ENCODE measurements around the gene RENBP.

Gene RENBP

DNA sequence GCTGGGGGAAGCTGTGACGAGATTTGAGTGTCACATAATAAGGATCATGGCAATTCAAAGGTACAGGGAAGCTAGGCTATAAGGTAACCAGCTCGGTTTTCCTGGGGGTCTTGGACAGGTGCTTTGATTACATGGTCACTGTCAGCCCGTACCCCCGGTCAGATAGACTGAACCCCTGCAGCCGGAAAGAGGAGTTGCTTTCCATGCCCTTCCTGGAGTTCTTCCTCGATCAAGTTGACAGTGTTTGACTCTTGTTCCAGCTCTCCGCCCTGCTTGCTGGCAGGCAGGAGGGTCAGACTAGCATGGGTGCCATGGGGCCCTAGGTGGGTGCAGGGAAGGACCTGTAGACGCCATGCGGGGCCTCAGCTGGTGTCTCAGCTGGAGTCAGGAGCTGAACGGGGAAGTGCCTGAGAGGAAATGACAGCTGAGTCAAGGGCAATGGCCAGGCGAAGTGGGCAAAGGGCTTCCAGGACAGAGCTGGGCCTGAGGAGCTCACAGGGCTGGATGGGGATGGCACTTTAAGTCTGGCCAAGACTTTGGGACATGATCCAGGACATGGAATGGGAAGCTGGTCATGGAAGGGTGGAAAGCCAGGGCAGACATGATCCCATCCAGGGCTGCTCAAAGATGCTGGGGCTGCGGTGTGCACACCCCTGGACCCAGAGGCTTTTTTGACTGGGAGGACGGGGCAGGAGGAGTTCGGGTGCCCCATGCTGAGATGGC, 29.7 kb upstream of the RENBP start:
- Mint-ChIP-seq H3K36me3 (peaks cover 2% of the 10 kb centered on the region), H3K9me3 (no peaks in the 10 kb centered on the region), H3K4me3 (peak overlapping the region; percentile 80), H3K27me3 (no peaks in the 10 kb centered on the region), H3K4me1 (peaks cover 14% of the 10 kb centered on the region), H3K27ac (peak overlapping the region; percentile 87)
- ATAC-seq (ENCODE audit: low read depth), result no peak
- no peak for DNase-seq (ENCODE audit: low spot score in 2 of 2)

DNA sequence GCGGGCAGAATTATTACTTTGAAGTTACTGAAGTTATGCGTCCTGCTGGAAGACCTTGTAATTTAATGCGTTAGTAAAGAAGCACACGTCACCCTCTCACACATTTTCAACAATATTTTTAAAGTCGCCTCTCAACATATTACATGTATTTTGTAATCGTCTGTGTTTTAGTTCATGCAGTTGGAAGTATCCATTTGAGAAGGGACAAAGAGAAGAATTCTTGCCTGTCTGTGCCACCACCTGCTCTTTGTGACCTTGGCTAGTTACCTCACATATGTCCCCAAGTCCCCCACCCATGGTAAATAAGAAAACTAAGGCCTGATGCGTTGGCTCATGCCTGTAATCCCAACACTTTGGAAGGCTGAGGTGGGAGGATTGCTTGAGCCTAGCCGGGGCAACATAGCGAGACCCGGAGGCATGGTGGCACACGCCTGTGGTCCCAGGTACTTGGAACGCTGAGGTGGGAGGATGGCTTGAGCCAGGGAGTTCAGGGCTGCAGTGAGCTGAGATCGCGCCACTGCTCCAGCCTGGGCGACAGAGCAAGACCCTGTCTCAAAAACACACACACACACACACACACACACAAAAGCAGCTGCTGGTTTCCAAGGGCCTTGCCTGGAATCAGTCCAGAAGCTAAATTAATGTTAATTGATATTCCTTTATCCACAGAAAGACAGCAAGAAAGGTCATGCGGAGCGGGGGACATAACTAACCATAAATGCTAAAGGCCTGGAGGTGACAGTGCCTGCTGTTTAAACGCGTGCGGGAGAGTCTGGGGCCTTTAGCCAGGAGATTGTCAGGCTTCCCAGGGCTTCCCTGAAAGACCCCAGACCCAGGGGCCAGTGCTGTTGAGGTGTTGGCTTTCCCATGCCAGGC, 28.9 kb upstream of the RENBP start:
- Mint-ChIP-seq H3K9me3 (no peaks in the 10 kb centered on the region), H3K36me3 (peaks cover 2% of the 10 kb centered on the region), H3K27ac (peak overlapping the region; percentile 97), H3K4me3 (peak overlapping the region; percentile 80), H3K4me1 (peaks cover 14% of the 10 kb centered on the region), H3K27me3 (no peaks in the 10 kb centered on the region)
- DNase-seq (ENCODE audit: low spot score in 2 of 2) (no peak), ATAC-seq (ENCODE audit: low read depth) (no peak)

DNA sequence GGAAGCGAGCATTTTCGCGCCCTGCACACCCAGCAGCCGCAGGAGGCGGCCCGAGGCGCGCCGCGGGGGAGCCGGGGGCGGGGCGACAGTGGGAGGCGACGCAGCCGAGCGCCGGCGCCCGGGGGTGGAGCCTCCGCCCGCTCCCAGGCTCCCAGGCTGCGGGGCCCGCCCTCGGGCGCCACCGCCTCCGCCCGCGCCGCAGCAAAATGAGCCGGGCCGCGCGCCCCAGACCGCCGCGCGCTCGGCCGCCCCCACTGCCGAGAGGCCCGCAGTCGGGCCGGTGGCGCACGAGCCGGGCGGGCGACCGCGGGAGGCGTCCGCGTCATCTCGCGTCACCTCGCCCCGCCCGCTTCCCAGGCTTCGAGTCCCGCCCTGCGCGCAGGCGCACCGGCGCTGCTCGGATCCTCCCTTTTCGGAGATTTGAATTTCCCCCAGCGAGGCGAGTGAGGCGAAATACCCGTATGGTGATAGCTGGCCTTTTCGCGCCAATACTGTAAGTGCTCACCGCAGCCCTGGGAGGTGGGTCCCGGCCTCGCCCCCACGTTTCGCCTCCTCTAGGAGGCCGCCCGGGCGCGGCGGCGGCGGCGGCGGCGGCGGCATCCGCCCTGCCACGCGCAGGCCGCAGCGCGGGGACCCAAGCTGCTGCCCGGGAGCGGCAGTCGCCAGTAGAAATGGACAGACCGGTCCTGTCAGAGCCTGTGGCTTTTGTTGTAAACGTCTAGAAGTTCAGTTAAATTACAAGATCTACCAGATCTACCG, 28.1 kb upstream of the RENBP start, which contains the start of gene TMEM187:
TSS of gene TMEM187 (plus strand) at position 387 of the 759 bp plus-strand sequence. CDS start 9,309 bp downstream, outside the sequence.
- H3K4me1 Mint-ChIP-seq, result peaks cover 20% of the 10 kb centered on the region
- H3K9me3 Mint-ChIP-seq, result no peaks in the 10 kb centered on the region
- peak; percentile 82 to 86 for DNase-seq (ENCODE audit: low spot score in 2 of 2)
- H3K4me3 Mint-ChIP-seq, result peak within 1 kb of the TSS; percentile 100
- H3K27me3 Mint-ChIP-seq, result no peaks in the 10 kb centered on the region
- ATAC-seq (ENCODE audit: low read depth), result peak; percentile 51
- peaks cover 2% of the 10 kb centered on the region for H3K36me3 Mint-ChIP-seq
- H3K27ac Mint-ChIP-seq, result peak within 1 kb of the TSS; percentile 97

DNA sequence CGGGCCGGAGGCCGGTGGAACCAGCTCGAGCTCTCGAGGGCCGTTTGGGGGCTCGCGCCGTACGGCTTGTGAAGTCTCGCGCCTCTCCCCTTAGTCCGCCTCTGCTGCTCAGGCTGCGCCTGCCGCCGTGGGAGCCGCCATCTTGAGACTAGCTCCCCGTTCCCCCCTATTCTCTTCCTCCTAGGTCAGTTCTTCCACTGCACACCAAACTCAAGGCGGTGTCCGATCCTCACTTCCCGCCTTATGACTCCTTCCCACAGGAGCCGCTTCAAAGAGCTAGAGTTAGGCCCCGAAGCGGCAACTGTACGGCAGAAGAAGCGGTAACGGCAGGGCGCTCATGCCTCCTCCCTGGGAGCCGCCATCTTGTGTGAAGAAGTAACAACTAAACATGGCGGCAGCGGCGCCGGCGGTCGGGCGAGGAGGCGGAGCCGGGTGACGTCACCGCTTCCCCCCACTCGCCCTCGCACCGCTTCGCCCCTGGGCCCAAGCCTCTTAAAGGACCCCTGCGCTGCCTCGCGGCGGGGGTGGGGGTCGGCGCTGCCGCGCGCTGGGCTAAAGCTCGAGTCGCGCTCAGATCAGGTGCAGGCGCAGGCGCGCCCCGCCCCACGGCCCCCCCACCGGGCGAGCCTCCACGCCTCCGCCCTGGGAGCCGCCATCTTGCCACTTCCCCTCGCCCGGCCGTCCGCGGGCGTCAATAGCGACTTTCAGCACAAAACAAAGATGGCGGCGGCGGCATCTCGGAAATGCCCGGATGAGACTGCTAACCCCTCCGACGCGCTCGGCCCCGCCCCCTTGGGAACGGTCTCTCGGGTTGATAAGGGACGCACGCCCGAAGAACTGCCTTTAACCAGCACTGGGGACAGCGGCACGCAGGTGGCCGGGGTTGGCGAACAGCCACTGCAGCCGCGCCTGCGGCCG, 27.3 kb upstream of the RENBP start, which contains the start of gene HCFC1:
TSS of gene HCFC1 (minus strand) at position 369 of the 918 bp plus-strand sequence. CDS start 978 bp downstream, outside the sequence.
- H3K4me1 Mint-ChIP-seq, result peaks cover 25% of the 10 kb centered on the region
- H3K4me3 Mint-ChIP-seq, result peak within 1 kb of the TSS; percentile 100
- H3K27me3 Mint-ChIP-seq, result no peaks in the 10 kb centered on the region
- H3K9me3 Mint-ChIP-seq, result no peaks in the 10 kb centered on the region
- peak within 1 kb of the TSS; percentile 97 for H3K27ac Mint-ChIP-seq
- ATAC-seq (ENCODE audit: low read depth), result peak; percentile 49
- DNase-seq (ENCODE audit: low spot score in 2 of 2), result peak; percentile 86 to 88
- H3K36me3 Mint-ChIP-seq, result peaks cover 2% of the 10 kb centered on the region

DNA sequence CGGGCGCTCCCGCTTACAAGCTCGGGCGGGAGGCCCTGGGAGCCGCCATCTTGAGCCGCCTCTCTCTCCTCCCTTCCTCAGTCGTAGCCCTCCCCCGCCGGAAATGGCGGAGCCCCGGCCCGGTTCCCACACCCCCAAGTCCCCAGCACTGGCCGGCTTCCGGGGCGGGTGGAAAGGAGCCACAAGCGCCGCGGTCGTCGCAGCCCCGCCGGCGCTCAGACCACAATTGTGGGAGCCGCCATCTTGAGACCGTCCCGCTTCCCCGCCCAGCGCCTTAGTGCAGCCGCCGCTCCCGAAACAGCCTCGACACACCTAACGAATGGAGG, 26.6 kb upstream of the RENBP start:
- Mint-ChIP-seq H3K36me3 (peaks cover 2% of the 10 kb centered on the region), H3K9me3 (no peaks in the 10 kb centered on the region), H3K27ac (peak overlapping the region; percentile 97), H3K4me1 (peaks cover 30% of the 10 kb centered on the region), H3K27me3 (no peaks in the 10 kb centered on the region), H3K4me3 (peak overlapping the region; percentile 100)
- DNase-seq (ENCODE audit: low spot score in 2 of 2) (peak; percentile 77 to 81), ATAC-seq (ENCODE audit: low read depth) (peak; percentile 46)

DNA sequence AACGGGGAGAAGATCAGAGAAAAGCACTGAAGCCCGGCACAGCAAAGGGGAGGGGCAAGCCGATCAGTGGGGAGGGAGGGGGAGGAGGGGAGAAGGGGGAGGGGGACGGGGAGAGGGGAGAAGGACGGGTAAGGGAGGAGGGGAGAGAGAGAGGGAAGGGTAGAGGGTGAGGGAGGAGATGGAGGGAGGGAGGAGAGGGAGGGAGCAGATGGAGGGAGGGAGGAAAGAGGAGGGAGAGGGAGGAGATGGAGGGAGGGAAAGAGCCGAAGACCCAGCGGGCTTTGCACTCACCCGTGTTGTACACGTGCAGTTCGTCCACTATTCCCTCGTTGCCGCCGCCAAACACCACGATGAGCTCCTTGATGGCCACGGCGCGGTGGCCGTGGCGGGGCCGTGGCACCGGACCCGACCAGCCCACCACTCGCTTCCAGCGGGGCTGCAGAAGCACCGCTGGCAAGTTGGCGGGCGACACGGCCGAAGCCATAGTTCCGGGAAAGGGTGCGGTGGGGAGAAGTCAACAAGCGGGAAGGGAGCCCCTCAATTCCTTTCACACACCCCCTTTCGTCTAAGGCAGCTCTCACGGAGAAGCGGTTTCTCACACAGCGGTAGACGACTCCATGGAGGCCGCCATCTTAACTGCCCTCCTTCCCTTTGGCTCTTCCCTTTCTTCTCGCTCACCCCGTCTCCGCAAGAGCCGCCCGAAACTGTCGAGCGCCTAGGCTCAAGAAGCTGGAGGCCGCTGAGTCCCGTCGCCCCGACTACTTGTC, 26.1 kb upstream of the RENBP start:
- Mint-ChIP-seq H3K27ac (peak overlapping the region; percentile 97), H3K27me3 (no peaks in the 10 kb centered on the region), H3K9me3 (no peaks in the 10 kb centered on the region), H3K4me1 (peaks cover 33% of the 10 kb centered on the region), H3K36me3 (peaks cover 2% of the 10 kb centered on the region), H3K4me3 (peak overlapping the region; percentile 100)
- ATAC-seq (ENCODE audit: low read depth) (peak; percentile 7), DNase-seq (ENCODE audit: low spot score in 2 of 2) (no peak)

DNA sequence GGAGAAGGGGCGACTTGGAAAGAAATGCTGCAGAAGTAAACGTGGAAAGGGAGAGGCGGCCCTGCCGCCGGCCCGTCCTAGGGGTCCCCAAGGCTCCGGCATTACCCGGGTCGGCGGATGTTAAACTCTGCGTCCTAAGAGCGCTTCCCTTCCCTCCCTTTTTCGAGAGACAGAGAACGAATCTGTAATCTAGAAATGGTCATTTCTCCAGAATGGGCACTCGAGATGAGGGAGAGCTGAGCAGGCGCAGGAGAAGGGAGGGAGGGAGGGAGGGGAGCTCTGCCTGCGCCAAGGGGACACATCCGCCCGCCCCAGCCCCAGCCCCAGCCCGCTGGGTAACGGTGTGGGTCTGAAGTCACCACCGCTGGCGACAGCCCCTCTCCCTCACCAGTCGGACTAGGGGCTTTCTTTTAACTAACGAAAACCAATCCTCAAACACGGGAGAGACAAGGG, 25.5 kb upstream of the RENBP start:
- peaks cover 37% of the 10 kb centered on the region for H3K4me1 Mint-ChIP-seq
- ATAC-seq (ENCODE audit: low read depth) (no peak), DNase-seq (ENCODE audit: low spot score in 2 of 2) (peak in 1 of 2 donors; percentile 26)
- no peaks in the 10 kb centered on the region for H3K9me3 Mint-ChIP-seq
- peak overlapping the region; percentile 86 for H3K27ac Mint-ChIP-seq
- peaks cover 2% of the 10 kb centered on the region for H3K36me3 Mint-ChIP-seq
- no peaks in the 10 kb centered on the region for H3K27me3 Mint-ChIP-seq
- H3K4me3 Mint-ChIP-seq, result peak overlapping the region; percentile 100

DNA sequence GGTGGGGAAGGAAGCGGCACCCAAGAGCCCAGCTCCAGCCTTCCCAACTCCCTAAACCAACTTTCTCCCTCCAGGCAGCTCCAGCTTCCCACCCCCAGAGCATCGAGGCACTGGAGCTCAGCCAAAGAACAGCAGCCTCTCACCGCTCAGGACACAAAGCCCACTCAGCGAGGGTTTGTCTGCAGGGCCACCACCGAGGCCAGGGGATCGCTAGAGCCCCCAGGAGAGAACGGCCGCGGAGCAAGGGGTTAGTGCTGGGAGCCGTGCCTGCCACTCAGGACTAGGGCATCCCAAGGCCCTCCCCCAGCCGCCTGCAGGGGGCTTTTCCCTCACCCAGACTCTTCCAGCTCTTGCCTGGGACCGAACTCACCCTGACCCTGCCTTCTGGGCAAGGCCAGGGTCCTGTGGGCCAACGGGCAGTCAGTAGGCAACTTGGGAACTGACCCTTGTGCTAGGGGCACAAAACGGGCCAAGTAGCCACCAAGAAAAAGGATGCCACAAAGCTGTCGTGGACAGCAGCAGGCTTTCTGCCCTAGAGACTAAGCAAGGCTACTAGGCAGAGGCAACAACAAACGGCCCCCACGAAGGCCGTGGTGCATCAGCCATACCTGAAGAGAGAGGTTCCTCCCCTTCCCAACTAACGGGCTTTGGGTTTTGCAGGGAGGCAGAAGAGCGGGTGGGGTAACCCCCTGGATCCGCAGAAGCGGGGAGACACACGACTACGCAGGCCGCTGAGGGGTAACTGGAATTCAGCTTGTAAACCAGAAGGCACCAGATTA, 24.9 kb upstream of the RENBP start:
- peak overlapping the region; percentile 100 for H3K4me3 Mint-ChIP-seq
- ATAC-seq (ENCODE audit: low read depth) (no peak), DNase-seq (ENCODE audit: low spot score in 2 of 2) (peak in 1 of 2 donors; percentile 33)
- H3K27ac Mint-ChIP-seq, result peak overlapping the region; percentile 86
- no peaks in the 10 kb centered on the region for H3K9me3 Mint-ChIP-seq
- H3K36me3 Mint-ChIP-seq, result peaks cover 2% of the 10 kb centered on the region
- peaks cover 33% of the 10 kb centered on the region for H3K4me1 Mint-ChIP-seq
- H3K27me3 Mint-ChIP-seq, result no peaks in the 10 kb centered on the region

DNA sequence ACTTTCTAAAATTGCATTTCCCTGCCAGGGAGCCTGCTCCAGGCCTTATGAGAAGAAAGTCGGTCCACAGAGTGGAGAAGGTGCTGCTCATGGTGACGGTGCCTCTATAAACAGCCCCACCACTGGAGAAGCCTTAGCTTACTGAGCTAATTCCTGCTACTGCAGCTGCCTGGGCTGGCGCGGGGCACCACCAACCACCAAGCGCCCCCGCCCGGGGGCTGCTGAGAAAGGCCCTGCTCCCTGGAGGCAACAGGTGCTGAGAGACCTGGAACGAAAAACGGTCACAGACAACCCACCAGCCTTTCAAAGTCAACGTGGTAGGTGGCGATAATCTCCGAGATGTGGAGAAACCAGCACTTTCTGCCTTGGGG, 24.3 kb upstream of the RENBP start:
- no peaks in the 10 kb centered on the region for H3K9me3 Mint-ChIP-seq
- DNase-seq (ENCODE audit: low spot score in 2 of 2) (peak; percentile 41), ATAC-seq (ENCODE audit: low read depth) (peak; percentile 5)
- peak overlapping the region; percentile 100 for H3K4me3 Mint-ChIP-seq
- no peaks in the 10 kb centered on the region for H3K27me3 Mint-ChIP-seq
- peak overlapping the region; percentile 92 for H3K27ac Mint-ChIP-seq
- H3K4me1 Mint-ChIP-seq, result peaks cover 30% of the 10 kb centered on the region
- peaks cover 2% of the 10 kb centered on the region for H3K36me3 Mint-ChIP-seq

DNA sequence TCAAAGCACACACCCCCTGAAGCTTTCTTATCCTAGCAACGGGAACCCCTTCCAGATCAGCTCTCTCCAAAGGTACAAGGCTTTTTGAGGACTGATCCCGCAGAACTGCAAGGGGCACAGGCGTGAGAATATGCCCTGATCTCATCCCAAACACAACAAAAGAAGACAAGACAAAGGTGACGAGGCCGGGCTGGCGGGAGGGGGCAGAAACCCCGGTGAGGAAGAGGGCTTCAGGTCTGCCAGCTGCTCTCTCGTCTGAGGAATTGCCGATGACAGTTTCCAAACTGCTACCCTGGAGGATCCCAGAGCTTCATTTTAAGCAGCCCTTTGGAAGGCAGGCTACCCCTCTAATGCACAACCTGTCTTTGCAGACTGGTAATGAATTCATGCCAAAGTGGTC, 23.8 kb upstream of the RENBP start:
- DNase-seq (ENCODE audit: low spot score in 2 of 2) (no peak), ATAC-seq (ENCODE audit: low read depth) (no peak)
- Mint-ChIP-seq H3K27ac (peak overlapping the region; percentile 92), H3K9me3 (no peaks in the 10 kb centered on the region), H3K27me3 (no peaks in the 10 kb centered on the region), H3K36me3 (peaks cover 2% of the 10 kb centered on the region), H3K4me1 (peaks cover 28% of the 10 kb centered on the region), H3K4me3 (peak overlapping the region; percentile 100)

DNA sequence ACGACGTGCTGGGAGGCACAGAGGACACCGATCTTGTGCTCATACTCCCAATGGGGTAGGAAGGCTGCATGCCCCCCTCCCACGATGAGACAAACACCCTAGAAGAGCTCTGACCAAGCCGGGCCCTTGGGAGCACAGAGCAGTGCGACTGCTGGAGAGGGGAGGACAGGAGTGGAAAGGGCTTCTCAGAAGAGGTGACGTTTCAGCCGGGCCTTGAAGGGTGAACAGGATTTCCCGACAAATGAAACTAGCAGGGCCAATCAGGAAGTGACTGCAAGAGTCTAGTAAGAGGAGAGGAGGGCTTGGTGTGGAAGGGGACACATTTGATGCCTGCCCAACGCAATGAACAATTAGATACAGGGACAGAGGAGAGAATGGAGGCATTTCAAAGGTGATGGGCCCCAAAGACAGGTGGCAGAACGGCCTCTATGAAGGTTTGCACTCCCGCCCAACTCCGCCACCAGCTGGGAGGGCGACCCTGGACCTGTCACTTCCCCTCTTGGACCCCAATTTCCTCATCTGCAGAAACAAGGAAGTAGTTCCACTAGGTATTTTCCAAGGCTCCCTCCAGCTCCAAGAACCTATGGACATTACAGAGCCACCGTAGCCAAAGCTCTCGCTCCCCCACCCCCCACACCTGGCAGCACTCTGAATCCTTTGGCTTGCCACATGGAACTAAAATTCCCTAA, 23.2 kb upstream of the RENBP start:
- peak overlapping the region; percentile 92 for H3K27ac Mint-ChIP-seq
- DNase-seq (ENCODE audit: low spot score in 2 of 2) (no peak), ATAC-seq (ENCODE audit: low read depth) (no peak)
- H3K27me3 Mint-ChIP-seq, result no peaks in the 10 kb centered on the region
- H3K4me1 Mint-ChIP-seq, result peaks cover 28% of the 10 kb centered on the region
- H3K4me3 Mint-ChIP-seq, result peak overlapping the region; percentile 100
- H3K9me3 Mint-ChIP-seq, result no peaks in the 10 kb centered on the region
- peaks cover 2% of the 10 kb centered on the region for H3K36me3 Mint-ChIP-seq
